Peyer's patch (tissue), 4 donors: Measurements from ENCODE around the gene UGGT1.

ENCODE experiments used
- POLR2A ChIP-seq, 2 donors: fragments of 450-650 bp; IDR thresholded peaks; one replicate each; pipeline ENCODE4 v1.5.1; 2017; ENCODE audit warnings: antibody characterized with exemption in 2 of 2, mild to moderate bottlenecking in 2 of 2, moderate library complexity in 2 of 2
- TF ChIP-seq, protein P1 (sequence below), 6 experiments: fragments of 450-650 bp in 4 of 6; fragments of 200-600 bp in 2 of 6; sonication (generic) in 1 of 6; IDR thresholded peaks; one replicate each; pipeline ENCODE4 v1.5.1; 2017 to 2019; ENCODE audit warnings: antibody characterized with exemption in 6 of 6, mild to moderate bottlenecking in 3 of 6, moderate library complexity in 1 of 6

DNA sequence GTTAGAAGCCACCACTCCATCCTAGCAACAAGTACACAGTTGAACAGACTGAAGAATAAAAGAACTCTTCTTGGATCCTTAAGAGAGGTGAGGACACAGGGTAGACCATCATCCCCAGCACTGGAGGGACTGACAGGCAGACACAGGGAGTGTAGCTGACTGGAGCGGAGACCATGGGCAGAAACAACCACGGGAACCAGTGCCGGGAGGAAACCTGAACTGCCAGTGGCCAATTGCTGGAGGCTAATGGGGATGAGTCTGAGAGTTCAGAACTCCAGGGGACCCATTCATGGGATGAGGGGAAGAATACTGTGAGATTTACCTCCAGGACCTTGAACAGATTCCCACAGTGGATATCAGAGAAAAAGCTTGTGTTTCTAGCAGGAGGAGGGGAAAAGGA lies 150.9 kb downstream of the UGGT1 start:
- TF ChIP-seq POLR2A (IDR thresholded peaks at IDR 0.05), result no peak
- TF ChIP-seq, protein P1, sequence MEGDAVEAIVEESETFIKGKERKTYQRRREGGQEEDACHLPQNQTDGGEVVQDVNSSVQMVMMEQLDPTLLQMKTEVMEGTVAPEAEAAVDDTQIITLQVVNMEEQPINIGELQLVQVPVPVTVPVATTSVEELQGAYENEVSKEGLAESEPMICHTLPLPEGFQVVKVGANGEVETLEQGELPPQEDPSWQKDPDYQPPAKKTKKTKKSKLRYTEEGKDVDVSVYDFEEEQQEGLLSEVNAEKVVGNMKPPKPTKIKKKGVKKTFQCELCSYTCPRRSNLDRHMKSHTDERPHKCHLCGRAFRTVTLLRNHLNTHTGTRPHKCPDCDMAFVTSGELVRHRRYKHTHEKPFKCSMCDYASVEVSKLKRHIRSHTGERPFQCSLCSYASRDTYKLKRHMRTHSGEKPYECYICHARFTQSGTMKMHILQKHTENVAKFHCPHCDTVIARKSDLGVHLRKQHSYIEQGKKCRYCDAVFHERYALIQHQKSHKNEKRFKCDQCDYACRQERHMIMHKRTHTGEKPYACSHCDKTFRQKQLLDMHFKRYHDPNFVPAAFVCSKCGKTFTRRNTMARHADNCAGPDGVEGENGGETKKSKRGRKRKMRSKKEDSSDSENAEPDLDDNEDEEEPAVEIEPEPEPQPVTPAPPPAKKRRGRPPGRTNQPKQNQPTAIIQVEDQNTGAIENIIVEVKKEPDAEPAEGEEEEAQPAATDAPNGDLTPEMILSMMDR (IDR thresholded peaks at IDR 0.05), result no peak
